EL (cell line): ENCODE data around the gene MIF.
"Not testable (repeated sequence)": the region's sequence is repeated elsewhere in the genome, so short reads cannot be mapped to it uniquely, and the experiment has no call there.

ENCODE experiments used
- DNase-seq: peaks from one replicate; pipeline ENCODE4 v3.0.0-alpha.2; 2016

MIF gene

GRCh38 chr22:23904573-23905254 lies 10.5 kb downstream of the MIF start:
- no peak for DNase-seq

GRCh38 chr22:23906641-23907040 lies 12.5 kb downstream of the MIF start:
- no peak for DNase-seq

- not testable (repeated sequence) for DNase-seq
Measured at GRCh38 chr22:23907423-23907822, 13.2 kb downstream of the MIF start.

- DNase-seq = no peak
Measured at GRCh38 chr22:23908587-23909205, 14.5 kb downstream of the MIF start.

- DNase-seq = no peak
Measured at GRCh38 chr22:23909296-23909898, 15.2 kb downstream of the MIF start.

- DNase-seq = no peak
Measured at GRCh38 chr22:23910496-23911190, 16.5 kb downstream of the MIF start.

- DNase-seq = no peak
Measured at GRCh38 chr22:23911318-23911980, 17.3 kb downstream of the MIF start.

- DNase-seq = no peak
Measured at GRCh38 chr22:23912293-23912903, 18.2 kb downstream of the MIF start.

GRCh38 chr22:23913306-23913660 lies 19.1 kb downstream of the MIF start:
- no peak for DNase-seq

GRCh38 chr22:23913661-23914353 lies 19.6 kb downstream of the MIF start:
- peak; percentile 100 for DNase-seq

- DNase-seq = no peak
Measured at GRCh38 chr22:23915290-23915689, 21.1 kb downstream of the MIF start.

- not testable (repeated sequence) for DNase-seq
Measured at GRCh38 chr22:23920267-23920611, 26.1 kb downstream of the MIF start.

GRCh38 chr22:23921586-23922201 lies 27.5 kb downstream of the MIF start:
- DNase-seq = peak; percentile 73

- DNase-seq = peak; percentile 0
Measured at GRCh38 chr22:23922921-23923320, 28.7 kb downstream of the MIF start.

GRCh38 chr22:23925020-23925606 lies 30.9 kb downstream of the MIF start:
- DNase-seq = peak; percentile 0

GRCh38 chr22:23926561-23926960 lies 32.4 kb downstream of the MIF start:
- DNase-seq = no peak

- no peak for DNase-seq
Measured at GRCh38 chr22:23938328-23939016, 44.3 kb downstream of the MIF start.

GRCh38 chr22:23939017-23939357 lies 44.8 kb downstream of the MIF start:
- no peak for DNase-seq

GRCh38 chr22:23940166-23940565 lies 46.0 kb downstream of the MIF start:
- not testable (repeated sequence) for DNase-seq
